Measurements from ENCODE around the gene PDE6A.
"Not testable (repeated sequence)": the region's sequence is repeated elsewhere in the genome, so short reads cannot be mapped to it uniquely, and the experiment has no call there.

Gene PDE6A

GRCh38 chr5:149953436-149954121, 9.0 kb upstream of the PDE6A start:
- no peaks in the 10 kb centered on the region for H3K4me1 ChIP-seq (ENCODE audit: control insufficient read depth, insufficient read depth, low read length, unreplicated experiment)
- H2AFZ ChIP-seq (ENCODE audit: low read length, unreplicated experiment) = no peak overlapping the region
- no peaks in the 10 kb centered on the region for H3K79me2 ChIP-seq (ENCODE audit: control insufficient read depth, insufficient read depth, low read length, unreplicated experiment)
- H3K36me3 ChIP-seq (ENCODE audit: insufficient read depth, low read length) = no peaks in the 10 kb centered on the region
- H3K27ac ChIP-seq (ENCODE audit: low read depth, low read length) = no peak overlapping the region
- H3K4me3 ChIP-seq (ENCODE audit: low read depth, low read length) = no peak overlapping the region
- no peaks in the 10 kb centered on the region for H3K27me3 ChIP-seq (ENCODE audit: insufficient read depth, low read length)

DNA sequence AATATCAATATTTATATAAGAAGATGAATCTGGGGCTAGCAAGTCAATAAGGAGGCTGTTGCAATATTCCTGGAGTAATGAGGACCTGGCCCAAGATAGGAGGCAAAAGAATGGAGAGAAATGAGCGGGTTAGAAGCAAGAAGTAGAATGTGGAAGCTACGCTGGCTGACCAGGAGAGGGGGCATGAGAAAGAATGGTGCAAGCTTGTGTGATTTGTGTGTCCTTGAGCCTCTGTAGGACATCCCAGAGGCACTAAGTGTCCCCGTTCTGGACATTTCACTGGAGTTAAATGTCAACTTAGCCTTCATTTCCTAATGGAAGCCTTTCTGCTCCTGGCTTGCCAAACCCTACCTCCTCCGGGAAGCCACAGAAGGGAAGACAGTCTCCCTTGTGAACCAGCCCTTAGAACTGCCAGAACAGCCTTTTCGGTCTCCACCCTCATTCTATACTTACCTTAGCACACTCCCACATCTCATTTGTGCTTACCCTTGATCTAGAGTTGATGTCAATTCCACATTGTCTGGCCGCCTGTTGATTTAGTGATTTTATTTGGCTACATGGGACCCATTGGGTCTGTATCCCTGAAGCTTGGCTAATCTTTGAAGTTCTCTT, 6.7 kb upstream of the PDE6A start:
- no peak overlapping the region for H2AFZ ChIP-seq (ENCODE audit: low read length, unreplicated experiment)
- no peak overlapping the region for H3K4me3 ChIP-seq (ENCODE audit: low read depth, low read length)
- H3K79me2 ChIP-seq (ENCODE audit: control insufficient read depth, insufficient read depth, low read length, unreplicated experiment) = no peaks in the 10 kb centered on the region
- no peaks in the 10 kb centered on the region for H3K4me1 ChIP-seq (ENCODE audit: control insufficient read depth, insufficient read depth, low read length, unreplicated experiment)
- H3K27ac ChIP-seq (ENCODE audit: low read depth, low read length) = no peak overlapping the region
- H3K27me3 ChIP-seq (ENCODE audit: insufficient read depth, low read length) = no peaks in the 10 kb centered on the region
- H3K36me3 ChIP-seq (ENCODE audit: insufficient read depth, low read length) = no peaks in the 10 kb centered on the region

GRCh38 chr5:149948993-149949392, 4.4 kb upstream of the PDE6A start:
- Histone ChIP-seq H3K27me3 (ENCODE audit: insufficient read depth, low read length) (no peaks in the 10 kb centered on the region), H3K4me3 (ENCODE audit: low read depth, low read length) (no peak overlapping the region), H3K4me1 (ENCODE audit: control insufficient read depth, insufficient read depth, low read length, unreplicated experiment) (no peaks in the 10 kb centered on the region), H3K36me3 (ENCODE audit: insufficient read depth, low read length) (no peaks in the 10 kb centered on the region), H2AFZ (ENCODE audit: low read length, unreplicated experiment) (no peak overlapping the region), H3K27ac (ENCODE audit: low read depth, low read length) (no peak overlapping the region), H3K79me2 (ENCODE audit: control insufficient read depth, insufficient read depth, low read length, unreplicated experiment) (no peaks in the 10 kb centered on the region)

GRCh38 chr5:149946118-149946517, 1.5 kb upstream of the PDE6A start:
- Histone ChIP-seq H2AFZ (ENCODE audit: low read length, unreplicated experiment) (no peak overlapping the region), H3K4me3 (ENCODE audit: low read depth, low read length) (no peak overlapping the region), H3K4me1 (ENCODE audit: control insufficient read depth, insufficient read depth, low read length, unreplicated experiment) (no peaks in the 10 kb centered on the region), H3K27me3 (ENCODE audit: insufficient read depth, low read length) (no peaks in the 10 kb centered on the region), H3K27ac (ENCODE audit: low read depth, low read length) (no peak overlapping the region), H3K79me2 (ENCODE audit: control insufficient read depth, insufficient read depth, low read length, unreplicated experiment) (no peaks in the 10 kb centered on the region), H3K36me3 (ENCODE audit: insufficient read depth, low read length) (no peaks in the 10 kb centered on the region)

- not testable (repeated sequence) for H2AFZ ChIP-seq (ENCODE audit: low read length, unreplicated experiment); H3K27ac ChIP-seq (ENCODE audit: low read depth, low read length); H3K79me2 ChIP-seq (ENCODE audit: control insufficient read depth, insufficient read depth, low read length, unreplicated experiment); H3K4me3 ChIP-seq (ENCODE audit: low read depth, low read length); H3K36me3 ChIP-seq (ENCODE audit: insufficient read depth, low read length); H3K27me3 ChIP-seq (ENCODE audit: insufficient read depth, low read length)
- H3K4me1 ChIP-seq (ENCODE audit: control insufficient read depth, insufficient read depth, low read length, unreplicated experiment) = peaks cover 17% of the 10 kb centered on the region
Measured at GRCh38 chr5:149943177-149943949, 1.2 kb downstream of the PDE6A start.

DNA sequence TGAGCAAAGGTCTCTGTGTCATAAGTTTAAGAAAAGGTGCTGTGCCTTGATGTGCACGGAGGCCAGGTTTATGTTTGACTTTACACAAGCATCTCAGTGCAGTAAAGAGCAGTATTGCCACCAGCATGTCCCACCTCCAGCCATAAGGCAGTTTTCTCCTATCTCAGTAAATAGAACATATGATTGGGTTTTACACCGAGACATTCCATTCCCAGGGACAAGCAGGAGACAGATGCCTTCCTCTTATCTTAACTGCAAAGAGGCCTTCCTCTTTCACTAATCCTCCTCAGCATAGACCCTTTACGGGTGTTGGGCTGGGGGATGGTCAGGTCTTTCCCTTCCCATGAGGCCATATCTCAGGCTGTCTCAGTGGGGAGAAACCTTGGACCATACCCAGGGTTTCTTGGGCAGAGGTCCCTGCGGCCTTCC, 1.8 kb downstream of the PDE6A start:
- not testable (repeated sequence) for H2AFZ ChIP-seq (ENCODE audit: low read length, unreplicated experiment); H3K27me3 ChIP-seq (ENCODE audit: insufficient read depth, low read length); H3K36me3 ChIP-seq (ENCODE audit: insufficient read depth, low read length); H3K27ac ChIP-seq (ENCODE audit: low read depth, low read length); H3K4me3 ChIP-seq (ENCODE audit: low read depth, low read length); H3K79me2 ChIP-seq (ENCODE audit: control insufficient read depth, insufficient read depth, low read length, unreplicated experiment)
- peaks cover 23% of the 10 kb centered on the region for H3K4me1 ChIP-seq (ENCODE audit: control insufficient read depth, insufficient read depth, low read length, unreplicated experiment)

- Histone ChIP-seq H2AFZ (ENCODE audit: low read length, unreplicated experiment) (no peak overlapping the region), H3K36me3 (ENCODE audit: insufficient read depth, low read length) (no peaks in the 10 kb centered on the region), H3K79me2 (ENCODE audit: control insufficient read depth, insufficient read depth, low read length, unreplicated experiment) (no peaks in the 10 kb centered on the region), H3K4me1 (ENCODE audit: control insufficient read depth, insufficient read depth, low read length, unreplicated experiment) (peaks cover 28% of the 10 kb centered on the region), H3K4me3 (ENCODE audit: low read depth, low read length) (no peak overlapping the region), H3K27ac (ENCODE audit: low read depth, low read length) (no peak overlapping the region), H3K27me3 (ENCODE audit: insufficient read depth, low read length) (no peaks in the 10 kb centered on the region)
Measured at GRCh38 chr5:149942199-149942598, 2.4 kb downstream of the PDE6A start.

DNA sequence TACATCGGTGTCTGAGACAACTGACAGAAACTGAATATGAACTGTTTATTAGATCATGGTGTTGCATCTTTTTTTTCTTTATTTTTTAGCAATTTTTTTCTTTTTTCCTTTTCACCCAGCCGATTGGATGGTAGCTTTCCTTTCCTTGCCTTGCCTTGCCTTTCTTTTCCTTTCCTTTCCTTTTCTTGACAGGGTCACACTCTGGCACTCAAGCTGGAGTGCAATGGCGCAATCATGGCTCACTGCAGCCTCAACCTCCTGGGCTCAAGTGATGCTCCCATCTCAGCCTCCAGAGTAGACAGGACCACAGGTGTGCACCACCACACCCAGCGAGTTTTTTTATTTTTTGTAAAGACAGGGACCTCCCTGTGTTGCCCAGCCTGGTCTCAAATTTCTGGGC, 2.8 kb downstream of the PDE6A start:
- Histone ChIP-seq H3K27me3 (ENCODE audit: insufficient read depth, low read length) (no peaks in the 10 kb centered on the region), H3K79me2 (ENCODE audit: control insufficient read depth, insufficient read depth, low read length, unreplicated experiment) (no peaks in the 10 kb centered on the region), H3K4me1 (ENCODE audit: control insufficient read depth, insufficient read depth, low read length, unreplicated experiment) (peaks cover 32% of the 10 kb centered on the region), H3K27ac (ENCODE audit: low read depth, low read length) (no peak overlapping the region), H3K4me3 (ENCODE audit: low read depth, low read length) (no peak overlapping the region), H2AFZ (ENCODE audit: low read length, unreplicated experiment) (no peak overlapping the region), H3K36me3 (ENCODE audit: insufficient read depth, low read length) (no peaks in the 10 kb centered on the region)

DNA sequence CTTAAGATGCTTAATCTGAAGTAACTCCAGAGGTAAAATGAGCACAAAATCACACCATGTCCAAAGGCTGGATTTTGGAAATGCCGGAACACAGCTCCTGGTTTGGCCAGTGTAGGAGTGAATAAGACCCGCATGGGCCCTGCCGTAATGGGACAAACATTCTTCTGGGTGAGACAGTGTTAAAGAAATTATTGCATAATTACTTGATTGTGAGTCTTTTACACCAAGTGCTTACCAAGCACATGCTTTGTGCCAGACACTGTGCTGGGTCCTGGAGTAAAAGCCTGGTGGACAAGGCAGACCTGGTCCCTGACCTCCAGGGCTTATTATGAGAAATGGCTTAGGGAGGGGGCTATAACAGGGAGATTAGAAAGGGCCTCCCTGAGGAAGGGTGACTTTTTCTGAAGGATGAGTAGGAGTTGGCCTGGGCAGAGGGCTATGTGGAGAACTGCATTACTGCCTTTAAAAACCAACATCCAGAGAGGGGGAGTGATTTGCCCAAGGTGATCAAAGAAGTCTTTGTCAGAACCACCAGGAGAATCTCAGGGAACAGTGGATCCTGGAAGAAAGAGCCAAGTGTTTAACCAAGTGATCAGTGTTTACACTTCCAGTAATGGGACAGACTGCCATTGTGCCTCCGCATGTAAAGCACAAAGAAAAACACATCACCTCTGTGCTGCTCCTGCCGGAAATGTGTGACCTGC, 3.5 kb downstream of the PDE6A start:
- Histone ChIP-seq H2AFZ (ENCODE audit: low read length, unreplicated experiment) (no peak overlapping the region), H3K27me3 (ENCODE audit: insufficient read depth, low read length) (no peaks in the 10 kb centered on the region), H3K4me1 (ENCODE audit: control insufficient read depth, insufficient read depth, low read length, unreplicated experiment) (peaks cover 39% of the 10 kb centered on the region), H3K36me3 (ENCODE audit: insufficient read depth, low read length) (no peaks in the 10 kb centered on the region), H3K4me3 (ENCODE audit: low read depth, low read length) (no peak overlapping the region), H3K27ac (ENCODE audit: low read depth, low read length) (no peak overlapping the region), H3K79me2 (ENCODE audit: control insufficient read depth, insufficient read depth, low read length, unreplicated experiment) (no peaks in the 10 kb centered on the region)

DNA sequence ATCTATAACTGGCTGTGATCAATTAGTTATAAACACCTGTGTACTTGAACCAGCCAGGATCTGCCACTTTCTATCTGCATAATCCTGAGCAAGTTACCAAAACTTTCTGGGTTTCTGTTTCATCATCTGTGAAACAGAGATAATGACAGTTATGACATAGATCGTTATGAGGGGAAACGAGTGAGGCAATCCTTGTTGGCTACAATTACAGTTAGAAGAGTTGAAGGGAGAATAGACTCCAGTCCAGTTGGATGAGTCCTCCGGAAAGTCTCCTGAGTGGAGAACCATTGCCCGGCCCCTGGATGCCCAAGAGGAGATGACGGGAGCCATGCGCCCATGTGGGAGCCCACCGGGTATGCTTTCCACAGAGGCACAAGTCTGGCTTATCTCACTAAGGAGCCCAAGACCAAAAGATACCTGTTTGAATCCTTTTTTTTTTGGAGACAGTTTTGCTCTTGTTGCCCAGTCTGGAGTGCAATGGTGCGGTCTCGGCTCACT, 4.5 kb downstream of the PDE6A start:
- Histone ChIP-seq H2AFZ (ENCODE audit: low read length, unreplicated experiment) (no peak overlapping the region), H3K36me3 (ENCODE audit: insufficient read depth, low read length) (no peaks in the 10 kb centered on the region), H3K4me3 (ENCODE audit: low read depth, low read length) (no peak overlapping the region), H3K27me3 (ENCODE audit: insufficient read depth, low read length) (no peaks in the 10 kb centered on the region), H3K79me2 (ENCODE audit: control insufficient read depth, insufficient read depth, low read length, unreplicated experiment) (no peaks in the 10 kb centered on the region), H3K4me1 (ENCODE audit: control insufficient read depth, insufficient read depth, low read length, unreplicated experiment) (peaks cover 40% of the 10 kb centered on the region), H3K27ac (ENCODE audit: low read depth, low read length) (peak overlapping the region; percentile 97)
